Activated CD4-positive, alpha-beta T cell treated with anti-CD3 and anti-CD28 coated beads, Interleukin-2, amount 50 U/mL, for 1 hour (primary cell): ENCODE results near the gene CKMT1B.
"Not testable (repeated sequence)": the region's sequence is repeated elsewhere in the genome, so short reads cannot be mapped to it uniquely, and the experiment has no call there.

Experiments used
- DNase-seq: peaks from one replicate; pipeline ENCODE4 v3.0.0-alpha.2; 2020

The CKMT1B gene

GRCh38 chr15:43593328-43594190 is at the start of gene CKMT1B:
CKMT1B (plus strand) TSS chr15:43594027; CDS start chr15:43594219, 192 bp downstream.
- not testable (repeated sequence) for DNase-seq

- DNase-seq = no peak
Observed at GRCh38 chr15:43544266-43544665, 49.6 kb upstream of the CKMT1B start.

- no peak for DNase-seq
Observed at GRCh38 chr15:43545426-43545825, 48.4 kb upstream of the CKMT1B start.

GRCh38 chr15:43547539-43547938 is 46.3 kb upstream of the CKMT1B start:
- no peak for DNase-seq

- DNase-seq = no peak
Observed at GRCh38 chr15:43550527-43551363, 43.1 kb upstream of the CKMT1B start.

GRCh38 chr15:43552256-43552655 is 41.6 kb upstream of the CKMT1B start:
- DNase-seq = no peak

- DNase-seq = no peak
Observed at GRCh38 chr15:43552986-43553385, 40.8 kb upstream of the CKMT1B start.

- not testable (repeated sequence) for DNase-seq
Observed at GRCh38 chr15:43562753-43563152, 31.1 kb upstream of the CKMT1B start.

GRCh38 chr15:43563793-43564192 is 30.0 kb upstream of the CKMT1B start:
- DNase-seq = not testable (repeated sequence)

GRCh38 chr15:43566615-43567014 is 27.2 kb upstream of the CKMT1B start:
- not testable (repeated sequence) for DNase-seq

- DNase-seq = not testable (repeated sequence)
Observed at GRCh38 chr15:43574607-43575006, 19.2 kb upstream of the CKMT1B start.

GRCh38 chr15:43589778-43590466 is 3.9 kb upstream of the CKMT1B start, which contains the start of gene PPIP5K1:
PPIP5K1 (minus strand) TSS chr15:43590208; CDS start chr15:43584504, 5,704 bp downstream.
- DNase-seq = not testable (repeated sequence)

- DNase-seq = not testable (repeated sequence)
Observed at GRCh38 chr15:43592841-43593240, 986 bp upstream of the CKMT1B start.

GRCh38 chr15:43599131-43599530 is 5.3 kb downstream of the CKMT1B start:
- DNase-seq = not testable (repeated sequence)

GRCh38 chr15:43600200-43600599 is 6.4 kb downstream of the CKMT1B start:
- not testable (repeated sequence) for DNase-seq

- DNase-seq = not testable (repeated sequence)
Observed at GRCh38 chr15:43602233-43602632, 8.4 kb downstream of the CKMT1B start.

- DNase-seq = not testable (repeated sequence)
Observed at GRCh38 chr15:43617750-43618149, 23.9 kb downstream of the CKMT1B start.

- not testable (repeated sequence) for DNase-seq
Observed at GRCh38 chr15:43618700-43619099, 24.9 kb downstream of the CKMT1B start, which contains the start of gene STRC. STRC (minus strand) TSS chr15:43618800; CDS start chr15:43618722, 78 bp downstream.

- not testable (repeated sequence) for DNase-seq
Observed at GRCh38 chr15:43622068-43622799, 28.4 kb downstream of the CKMT1B start.

GRCh38 chr15:43625106-43625505 is 31.3 kb downstream of the CKMT1B start:
- DNase-seq = no peak

GRCh38 chr15:43626937-43627336 is 33.1 kb downstream of the CKMT1B start:
- not testable (repeated sequence) for DNase-seq
